Activated CD4-positive, alpha-beta T cell treated with anti-CD3 and anti-CD28 coated beads, Interleukin-10, Interleukin-2, amounts not matched to agents 100 ng/mL and 50 ng/mL, durations not matched to agents 16 hours and 8 hours (primary cell): ENCODE data around the gene PRMT1.

Experiments
- DNase-seq: peaks from one replicate; pipeline ENCODE4 v3.0.0-alpha.2; 2020

PRMT1 gene

GRCh38 chr19:49730166-49730565 lies 53.1 kb downstream of the PRMT1 start:
- DNase-seq: no peak
